Nephron progenitor cell (in vitro differentiated cells): Measurements from ENCODE around the gene IKZF1.

Experiments
- DNase-seq: peaks from one replicate; pipeline ENCODE4 v3.0.0; 2021
- H3K27ac Mint-ChIP-seq: 2 replicates; pipeline ENCODE4 v1.8.0; 2021; ENCODE audit warnings: mild to moderate bottlenecking, moderate library complexity, mixed read lengths
- H3K27me3 Mint-ChIP-seq: 2 replicates; pipeline ENCODE4 v1.8.0; 2021; ENCODE audit warnings: mild to moderate bottlenecking, low read depth, mixed read lengths; ENCODE audit not compliant: poor library complexity
- H3K36me3 Mint-ChIP-seq: 2 replicates; pipeline ENCODE4 v1.8.0; 2021; ENCODE audit warnings: low read depth, mixed read lengths
- H3K4me1 Mint-ChIP-seq: 2 replicates; pipeline ENCODE4 v1.8.0; 2021; ENCODE audit warnings: mixed read lengths
- H3K4me3 Mint-ChIP-seq: 2 replicates; pipeline ENCODE4 v1.8.0; 2021; ENCODE audit warnings: mild to moderate bottlenecking, moderate library complexity, mixed read lengths
- H3K9me3 Mint-ChIP-seq: 2 replicates; pipeline ENCODE4 v1.8.0; 2021; ENCODE audit warnings: mild to moderate bottlenecking, moderate library complexity, mixed read lengths
- CTCF ChIP-seq: fragments of 200-600 bp; sonication (generic); IDR thresholded peaks from 2 replicates; pipeline ENCODE4 v1.5.0; 2021; ENCODE audit warnings: antibody characterized with exemption

Gene IKZF1

DNA sequence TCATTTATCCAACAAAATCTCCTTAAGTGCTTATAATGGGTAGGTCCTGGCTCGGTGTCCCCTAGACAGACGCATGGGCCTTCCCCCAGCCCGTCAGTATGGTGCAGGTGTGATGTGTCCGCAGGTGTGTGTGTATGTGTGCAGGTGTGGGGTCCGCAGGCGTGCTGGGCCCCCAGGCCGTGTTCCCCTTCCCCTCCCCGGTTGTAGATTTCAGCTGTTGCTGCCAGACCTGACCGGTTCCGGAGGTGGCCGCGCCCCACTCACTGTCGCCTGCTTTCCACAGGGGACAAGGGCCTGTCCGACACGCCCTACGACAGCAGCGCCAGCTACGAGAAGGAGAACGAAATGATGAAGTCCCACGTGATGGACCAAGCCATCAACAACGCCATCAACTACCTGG lies 95.1 kb downstream of the IKZF1 start:
- no peak for TF ChIP-seq CTCF
- no peak for DNase-seq
- Mint-ChIP-seq H3K4me3 (no peak overlapping the region), H3K9me3 (peaks cover 3% of the 10 kb centered on the region), H3K27me3 (peaks cover 24% of the 10 kb centered on the region), H3K4me1 (no peaks in the 10 kb centered on the region), H3K27ac (no peak overlapping the region), H3K36me3 (no peaks in the 10 kb centered on the region)

DNA sequence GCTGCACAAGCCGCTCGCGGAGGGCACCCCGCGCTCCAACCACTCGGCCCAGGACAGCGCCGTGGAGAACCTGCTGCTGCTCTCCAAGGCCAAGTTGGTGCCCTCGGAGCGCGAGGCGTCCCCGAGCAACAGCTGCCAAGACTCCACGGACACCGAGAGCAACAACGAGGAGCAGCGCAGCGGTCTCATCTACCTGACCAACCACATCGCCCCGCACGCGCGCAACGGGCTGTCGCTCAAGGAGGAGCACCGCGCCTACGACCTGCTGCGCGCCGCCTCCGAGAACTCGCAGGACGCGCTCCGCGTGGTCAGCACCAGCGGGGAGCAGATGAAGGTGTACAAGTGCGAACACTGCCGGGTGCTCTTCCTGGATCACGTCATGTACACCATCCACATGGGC lies 95.6 kb downstream of the IKZF1 start:
- H3K27ac Mint-ChIP-seq, result no peak overlapping the region
- H3K4me3 Mint-ChIP-seq, result no peak overlapping the region
- peaks cover 3% of the 10 kb centered on the region for H3K9me3 Mint-ChIP-seq
- H3K27me3 Mint-ChIP-seq, result peaks cover 24% of the 10 kb centered on the region
- DNase-seq, result no peak
- no peaks in the 10 kb centered on the region for H3K4me1 Mint-ChIP-seq
- no peak for TF ChIP-seq CTCF
- H3K36me3 Mint-ChIP-seq, result no peaks in the 10 kb centered on the region

- H3K4me3 Mint-ChIP-seq, result no peak overlapping the region
- TF ChIP-seq CTCF, result peak; percentile 19
- H3K36me3 Mint-ChIP-seq, result no peaks in the 10 kb centered on the region
- peaks cover 3% of the 10 kb centered on the region for H3K9me3 Mint-ChIP-seq
- no peak overlapping the region for H3K27ac Mint-ChIP-seq
- H3K27me3 Mint-ChIP-seq, result peaks cover 20% of the 10 kb centered on the region
- H3K4me1 Mint-ChIP-seq, result no peaks in the 10 kb centered on the region
- DNase-seq, result no peak
These were observed 99.9 kb downstream of the IKZF1 start for GRCh38 chr7:50404392-50404791.

- no peak for DNase-seq
- TF ChIP-seq CTCF, result no peak
- Mint-ChIP-seq H3K4me1 (no peaks in the 10 kb centered on the region), H3K9me3 (peaks cover 3% of the 10 kb centered on the region), H3K4me3 (no peak overlapping the region), H3K27ac (no peak overlapping the region), H3K36me3 (no peaks in the 10 kb centered on the region), H3K27me3 (peaks cover 23% of the 10 kb centered on the region)
These were observed 100.7 kb downstream of the IKZF1 start for GRCh38 chr7:50405221-50405620.

- Mint-ChIP-seq H3K9me3 (no peaks in the 10 kb centered on the region), H3K27ac (no peak overlapping the region), H3K36me3 (no peaks in the 10 kb centered on the region), H3K4me3 (no peak overlapping the region), H3K27me3 (peaks cover 8% of the 10 kb centered on the region), H3K4me1 (no peaks in the 10 kb centered on the region)
- no peak for DNase-seq
- no peak for TF ChIP-seq CTCF
These were observed 102.4 kb downstream of the IKZF1 start for GRCh38 chr7:50406935-50407334.

- Mint-ChIP-seq H3K4me3 (no peak overlapping the region), H3K4me1 (no peaks in the 10 kb centered on the region), H3K36me3 (no peaks in the 10 kb centered on the region), H3K27me3 (peaks cover 7% of the 10 kb centered on the region), H3K27ac (no peak overlapping the region), H3K9me3 (no peaks in the 10 kb centered on the region)
- DNase-seq, result no peak
- TF ChIP-seq CTCF, result no peak
These were observed 105.6 kb downstream of the IKZF1 start for GRCh38 chr7:50409856-50410745.
